GM20431 (cell line): Measurements from ENCODE around the gene TPD52L1.

Experiments
- in situ Hi-C: fragments of 300-500 bp; cut with MseI, MboI; formaldehyde crosslinking; loops from one replicate; pipeline ENCODE4 v1.15.0; 2020; ENCODE audit warnings: low sequenced_read_pairs; ENCODE audit not compliant: unreplicated experiment

TPD52L1 gene

GRCh38 chr6:125173341-125174095 lies 19.9 kb downstream of the TPD52L1 start:
- in situ Hi-C loops, result no loop called here

GRCh38 chr6:125174626-125175025 lies 21.1 kb downstream of the TPD52L1 start:
- in situ Hi-C loops, result no loop called here

GRCh38 chr6:125175466-125176048 lies 22.0 kb downstream of the TPD52L1 start:
- in situ Hi-C loops, result no loop called here

- in situ Hi-C loops, result no loop called here
Measured at GRCh38 chr6:125182237-125183008, 28.9 kb downstream of the TPD52L1 start.

GRCh38 chr6:125183391-125183790 lies 29.8 kb downstream of the TPD52L1 start:
- in situ Hi-C loops, result no loop called here

- in situ Hi-C loops, result no loop called here
Measured at GRCh38 chr6:125188037-125188436, 34.5 kb downstream of the TPD52L1 start.

GRCh38 chr6:125188594-125189203 lies 35.1 kb downstream of the TPD52L1 start:
- in situ Hi-C loops, result no loop called here

GRCh38 chr6:125189494-125189893 lies 35.9 kb downstream of the TPD52L1 start:
- in situ Hi-C loops, result no loop called here

- in situ Hi-C loops, result no loop called here
Measured at GRCh38 chr6:125190667-125191066, 37.1 kb downstream of the TPD52L1 start.

GRCh38 chr6:125191916-125192609 lies 38.5 kb downstream of the TPD52L1 start:
- in situ Hi-C loops, result no loop called here

GRCh38 chr6:125192610-125192930 lies 39.0 kb downstream of the TPD52L1 start:
- in situ Hi-C loops, result no loop called here

GRCh38 chr6:125193208-125193607 lies 39.6 kb downstream of the TPD52L1 start:
- in situ Hi-C loops, result no loop called here

GRCh38 chr6:125194941-125195340 lies 41.4 kb downstream of the TPD52L1 start:
- in situ Hi-C loops, result no loop called here

GRCh38 chr6:125195526-125195925 lies 42.0 kb downstream of the TPD52L1 start:
- in situ Hi-C loops, result no loop called here

GRCh38 chr6:125196613-125197012 lies 43.0 kb downstream of the TPD52L1 start:
- in situ Hi-C loops, result no loop called here

GRCh38 chr6:125197795-125198269 lies 44.3 kb downstream of the TPD52L1 start:
- in situ Hi-C loops, result no loop called here

GRCh38 chr6:125198398-125198937 lies 44.9 kb downstream of the TPD52L1 start:
- in situ Hi-C loops, result no loop called here

- in situ Hi-C loops, result no loop called here
Measured at GRCh38 chr6:125200941-125201340, 47.4 kb downstream of the TPD52L1 start.

GRCh38 chr6:125201961-125202729 lies 48.6 kb downstream of the TPD52L1 start:
- in situ Hi-C loops, result no loop called here
